GM21381 (cell line): Measurements from ENCODE around the gene CDC14B.
"Not testable (repeated sequence)": the region's sequence is repeated elsewhere in the genome, so short reads cannot be mapped to it uniquely, and the experiment has no call there.

Source experiments
- ATAC-seq: cut with Tn5 transposase; IDR thresholded peaks from one replicate; pipeline ENCODE4 v1.9.1; 2021; ENCODE audit warnings: mild to moderate bottlenecking, moderate library complexity; ENCODE audit not compliant: unreplicated experiment

The CDC14B gene

GRCh38 chr9:96619491-96620180 is at the start of gene CDC14B:
Gene CDC14B (minus strand): TSS chr9:96619843. CDS start chr9:96619378, 465 bp downstream.
- peak; percentile 60 for ATAC-seq

DNA sequence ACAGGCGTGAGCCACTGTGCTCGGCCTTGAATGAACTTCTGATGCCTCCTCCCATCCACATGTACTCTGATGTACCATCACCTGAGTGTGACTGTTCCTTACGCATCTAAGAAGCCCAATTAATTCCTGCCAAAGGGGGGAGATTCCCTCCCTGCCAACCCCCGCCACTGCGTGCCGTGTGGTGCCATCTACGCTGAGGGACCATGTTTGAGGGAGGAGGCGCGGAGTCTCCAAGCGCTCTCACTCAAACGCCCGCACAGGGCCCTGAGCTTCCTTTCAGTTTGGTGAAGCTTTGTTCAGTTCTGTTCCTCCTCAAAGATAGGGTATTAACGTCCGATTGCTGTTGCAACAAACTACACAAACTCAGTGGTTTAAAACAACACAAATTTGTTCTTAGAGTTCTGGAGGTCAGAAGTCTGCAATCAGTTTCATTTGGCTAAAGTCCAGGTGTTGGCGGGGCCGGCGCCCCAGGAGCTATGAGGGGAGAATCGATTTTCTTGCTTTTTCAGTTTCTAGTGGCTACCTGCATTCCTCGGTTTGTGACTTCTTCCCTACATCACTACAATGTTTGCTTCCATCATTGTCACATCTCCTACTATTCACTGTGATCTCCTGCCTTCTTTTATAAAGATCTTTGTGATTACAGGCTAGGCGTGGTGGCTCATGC is 49.4 kb upstream of the CDC14B start:
- no peak for ATAC-seq

DNA sequence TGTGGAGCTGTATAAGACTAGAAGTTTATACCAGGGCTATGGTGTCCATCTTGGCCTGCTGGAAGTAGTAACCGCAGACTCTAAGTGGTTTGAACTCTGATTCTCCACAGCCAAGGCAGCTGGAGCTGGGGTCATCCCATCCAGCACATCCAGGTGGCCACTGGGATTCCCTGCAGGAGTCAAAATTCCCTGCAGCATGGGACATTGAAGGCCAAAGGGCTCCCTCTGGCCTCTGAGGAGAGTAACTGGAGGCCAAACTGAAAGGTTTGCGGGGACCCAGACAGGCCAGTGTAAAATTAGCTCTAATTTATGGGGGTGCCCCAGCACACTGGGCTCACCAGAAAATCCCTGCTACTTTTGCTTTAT is 47.7 kb upstream of the CDC14B start:
- ATAC-seq, result no peak

- peak; percentile 82 for ATAC-seq
Observed at GRCh38 chr9:96666653-96667362, 47.2 kb upstream of the CDC14B start.

DNA sequence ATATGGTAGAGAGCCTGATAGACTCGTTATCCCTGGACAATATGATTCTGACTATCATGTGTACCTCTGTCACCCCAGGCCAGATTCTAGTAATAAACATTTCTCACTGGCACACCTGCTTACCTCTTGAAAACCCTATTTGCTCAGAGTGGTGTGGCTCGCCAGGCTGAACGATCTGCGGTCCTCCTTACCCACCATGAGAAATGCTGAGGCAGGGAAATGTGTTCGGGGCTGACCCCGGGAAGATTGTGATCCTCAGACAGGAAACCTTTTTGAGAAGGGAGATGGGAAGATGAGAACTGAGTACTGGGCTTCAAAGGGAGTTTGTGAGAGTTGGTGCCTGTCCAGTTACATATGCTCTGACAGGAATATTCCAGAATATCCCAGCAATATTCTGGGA is 46.1 kb upstream of the CDC14B start:
- ATAC-seq, result no peak

GRCh38 chr9:96663506-96664120 is 44.0 kb upstream of the CDC14B start:
- no peak for ATAC-seq

- ATAC-seq, result no peak
Observed at GRCh38 chr9:96661711-96662110, 42.1 kb upstream of the CDC14B start.

- no peak for ATAC-seq
Observed at GRCh38 chr9:96660692-96661248, 41.1 kb upstream of the CDC14B start.

DNA sequence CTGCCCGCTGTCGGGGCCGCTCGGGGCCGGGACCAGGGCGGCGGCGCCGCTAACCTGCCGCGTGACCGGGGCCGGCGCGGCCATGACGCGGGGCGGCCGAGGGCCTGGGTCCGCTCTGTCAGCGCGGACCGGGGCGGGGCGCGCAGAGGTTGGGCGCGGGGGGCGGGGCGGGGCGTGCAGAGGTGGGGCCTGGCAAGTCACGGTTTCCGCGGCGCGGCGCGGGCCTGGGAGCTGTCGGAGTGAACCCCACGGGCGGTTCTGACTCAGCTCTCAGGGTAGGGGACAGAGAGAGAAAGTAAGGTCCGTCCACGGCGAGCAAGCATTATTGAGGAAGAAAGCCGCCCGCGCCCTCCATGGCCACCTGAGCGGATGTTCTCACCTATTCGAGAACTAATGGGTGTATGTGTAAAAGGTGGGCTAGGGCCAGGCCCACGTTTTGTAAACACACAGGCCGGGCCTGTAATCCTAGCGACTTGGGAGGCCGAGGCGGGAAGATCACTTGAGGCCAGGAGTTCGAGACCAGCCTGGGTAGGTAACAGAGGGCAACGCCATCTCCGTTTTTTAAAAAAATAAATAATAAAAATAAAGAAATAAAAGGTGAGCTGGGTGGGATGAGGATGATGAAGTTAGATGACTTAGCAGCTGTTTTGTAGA is 35.7 kb upstream of the CDC14B start, which contains the start of gene PRXL2C:
PRXL2C (minus strand) TSS at position 120 of the 654 bp plus-strand sequence; CDS start at position 84, 36 bp downstream.
- peak; percentile 78 for ATAC-seq

DNA sequence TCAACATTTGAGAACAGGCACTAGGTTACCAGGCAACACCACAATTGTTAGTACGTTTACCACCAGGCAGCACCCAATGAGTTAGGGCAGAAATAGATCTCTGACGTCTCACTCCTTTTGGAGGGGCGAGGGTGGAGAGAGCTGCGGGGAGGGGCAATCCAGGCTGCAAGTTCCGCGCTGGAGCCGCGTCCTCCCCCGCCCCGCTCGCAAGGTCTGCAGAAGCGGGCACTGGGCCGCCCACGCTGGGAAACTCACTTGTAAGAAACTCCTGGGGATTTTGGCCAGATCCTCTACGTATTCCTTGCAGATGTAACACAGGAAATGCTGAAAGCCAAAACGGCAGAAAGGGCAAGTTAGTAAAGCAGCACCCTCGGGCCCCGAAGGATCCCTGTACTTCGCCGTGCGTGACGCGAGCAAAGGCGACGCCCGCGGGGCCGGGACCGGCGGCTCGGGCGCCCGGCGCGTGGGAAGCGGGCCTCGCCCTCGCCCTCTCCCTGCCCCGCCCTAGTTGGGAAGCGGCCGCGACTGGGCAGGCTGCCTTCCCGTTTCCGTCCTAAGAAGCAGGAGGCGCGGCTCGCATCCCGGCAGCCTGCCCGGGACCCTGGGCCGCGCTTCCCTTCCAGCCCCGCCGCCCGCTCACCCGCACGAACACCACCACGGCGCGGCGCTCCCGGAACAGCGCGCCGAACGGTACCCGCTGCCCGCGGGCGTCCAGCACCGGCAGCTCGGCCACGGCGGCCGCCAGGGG is 35.0 kb upstream of the CDC14B start:
- ATAC-seq, result peak; percentile 56

DNA sequence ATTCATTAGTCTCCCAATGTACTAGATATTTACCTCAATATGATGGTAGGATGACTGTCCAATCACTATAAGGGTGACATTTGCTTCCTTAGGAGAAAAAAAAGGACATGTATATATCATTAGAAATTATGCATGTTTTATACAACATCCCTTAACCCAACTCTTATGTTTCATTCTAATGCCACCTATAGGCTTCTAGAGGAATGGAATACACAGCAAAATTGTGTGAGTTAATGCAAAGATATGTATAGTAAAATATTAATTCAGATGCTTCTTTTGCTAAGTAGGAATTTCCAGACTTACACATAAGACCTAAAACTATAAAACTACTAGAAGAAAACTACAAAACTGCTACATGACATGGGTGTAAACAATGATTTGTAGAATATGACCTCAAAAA is 32.0 kb upstream of the CDC14B start:
- no peak for ATAC-seq

DNA sequence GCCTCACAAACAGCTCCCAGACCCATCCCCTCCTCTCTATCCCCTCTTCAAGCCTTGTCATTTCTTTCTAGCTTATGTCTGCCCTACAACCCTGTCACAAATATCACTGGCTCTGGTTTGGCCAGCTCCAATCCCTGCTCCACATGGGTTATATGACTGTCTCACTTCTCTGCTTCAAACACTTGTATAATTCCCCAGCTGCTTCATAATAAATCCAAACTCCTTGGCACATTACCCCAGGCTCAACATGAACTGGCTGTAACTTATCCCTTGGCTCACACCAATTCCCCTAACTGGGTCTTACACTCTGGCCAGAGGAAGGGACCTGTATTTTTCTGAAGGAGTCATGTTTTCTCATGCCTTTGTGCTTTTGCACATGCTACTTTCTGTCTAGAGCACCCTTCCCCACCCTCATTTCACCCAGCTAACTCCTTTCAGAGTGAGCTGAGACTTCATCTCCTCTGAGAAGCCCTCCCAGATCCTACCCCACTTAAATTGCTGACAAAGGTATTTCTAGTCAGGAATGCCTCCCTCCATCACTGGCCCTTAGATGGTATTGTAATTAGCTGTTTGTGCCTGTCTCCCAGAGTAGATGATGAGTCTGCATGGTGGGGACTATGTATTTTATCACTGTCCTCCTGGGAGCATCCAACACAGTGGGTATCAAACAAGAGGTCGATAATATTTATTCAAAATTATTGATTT is 30.1 kb upstream of the CDC14B start:
- ATAC-seq, result no peak

GRCh38 chr9:96646081-96646991 is 26.7 kb upstream of the CDC14B start:
- ATAC-seq, result no peak

DNA sequence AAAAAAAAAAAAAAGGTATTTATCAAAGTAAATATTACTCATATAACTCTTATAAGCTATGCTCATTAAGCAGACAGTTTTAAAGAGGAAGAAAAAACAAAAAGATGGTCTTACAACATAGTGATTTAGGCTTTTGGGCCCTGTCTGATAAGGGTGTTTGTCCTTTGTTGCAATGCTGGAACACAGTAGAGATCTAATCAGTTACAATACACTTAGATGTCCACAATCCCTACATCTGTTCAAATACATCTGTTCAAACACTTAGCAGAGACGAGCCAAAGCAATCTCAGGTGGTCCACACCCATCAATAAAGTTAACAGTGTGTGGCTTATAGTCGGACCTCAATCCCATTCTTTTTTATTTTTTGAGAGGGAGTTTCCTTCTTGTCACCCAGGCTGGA is 24.5 kb upstream of the CDC14B start:
- ATAC-seq, result no peak

- ATAC-seq, result no peak
Observed at GRCh38 chr9:96641514-96641913, 21.9 kb upstream of the CDC14B start.

DNA sequence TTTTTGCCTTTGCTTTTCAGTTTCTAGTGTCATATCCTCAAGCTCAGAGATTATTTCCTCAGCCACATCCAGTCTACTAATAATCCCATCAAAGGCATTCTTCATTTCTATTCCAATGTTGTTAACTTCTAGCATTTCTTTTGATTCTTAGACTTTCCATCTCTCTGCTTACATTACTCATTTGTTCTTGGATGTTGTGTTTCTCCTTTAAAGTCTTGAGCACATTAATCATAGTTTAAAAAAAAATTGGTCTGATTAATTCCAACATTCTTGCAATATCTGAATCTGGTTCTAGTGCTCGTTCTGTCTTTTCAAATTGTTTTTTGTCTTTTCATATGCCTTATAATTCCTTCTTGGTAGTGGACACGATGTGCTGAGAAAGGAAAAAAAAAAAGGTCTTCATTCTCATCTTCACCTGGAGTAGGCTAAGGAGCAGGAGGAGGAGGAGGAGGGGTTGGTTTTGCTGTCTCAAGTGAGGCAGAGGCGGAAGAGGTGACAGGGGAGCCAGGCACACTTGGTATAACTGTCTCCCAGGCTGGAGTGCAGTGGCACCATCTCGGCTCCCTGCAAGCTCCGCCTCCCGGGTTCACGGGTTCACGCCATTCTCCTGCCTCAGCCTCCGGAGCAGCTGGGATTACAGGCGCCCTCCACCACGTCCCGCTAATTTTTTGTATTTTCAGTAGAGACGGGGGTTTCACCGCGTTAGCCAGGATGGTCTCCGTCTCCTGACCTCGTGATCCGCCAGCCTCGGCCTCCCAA is 19.1 kb upstream of the CDC14B start:
- no peak for ATAC-seq

DNA sequence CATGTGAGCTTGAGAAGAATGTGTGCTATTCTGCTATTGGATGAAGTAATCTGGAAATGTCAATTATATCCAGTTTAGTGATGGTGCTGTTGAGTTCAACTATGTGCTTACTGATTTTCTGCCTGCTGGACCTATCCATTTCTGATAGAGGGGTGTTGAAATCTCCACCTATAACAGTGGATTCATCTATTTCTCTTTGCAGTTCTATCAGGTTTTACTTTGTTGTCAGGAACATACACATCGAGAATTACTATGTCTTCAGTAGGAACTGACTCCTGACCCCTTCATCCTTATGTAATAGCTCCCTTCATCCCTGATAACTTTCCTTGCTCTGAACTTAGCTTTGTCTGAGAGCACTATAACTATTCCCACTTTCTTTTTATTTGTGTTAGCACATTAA is 16.7 kb upstream of the CDC14B start:
- ATAC-seq, result no peak

DNA sequence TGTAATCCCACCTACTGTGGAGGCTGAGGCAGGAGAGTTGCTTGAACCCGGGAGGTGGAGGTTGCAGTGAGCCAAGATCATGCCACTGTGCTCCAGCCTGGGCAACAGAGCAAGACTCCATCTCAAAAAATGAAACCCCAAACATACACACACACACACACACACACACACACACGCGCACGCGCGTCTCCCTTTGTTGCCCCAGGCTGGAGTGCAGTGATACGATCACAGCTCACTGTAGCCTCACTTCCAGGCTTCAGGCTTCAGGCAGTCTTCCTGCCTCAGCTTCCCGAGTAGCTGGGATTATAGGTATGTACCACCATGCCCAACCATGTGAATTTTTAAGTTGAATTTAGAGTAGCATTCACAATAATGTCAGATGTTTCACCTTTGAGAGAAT is 13.9 kb upstream of the CDC14B start:
- not testable (repeated sequence) for ATAC-seq
